GM21381 (cell line): ENCODE results near the gene GPR78.

ENCODE experiments used
- ATAC-seq: cut with Tn5 transposase; IDR thresholded peaks from one replicate; pipeline ENCODE4 v1.9.1; 2021; ENCODE audit warnings: mild to moderate bottlenecking, moderate library complexity; ENCODE audit not compliant: unreplicated experiment

GPR78 gene

DNA sequence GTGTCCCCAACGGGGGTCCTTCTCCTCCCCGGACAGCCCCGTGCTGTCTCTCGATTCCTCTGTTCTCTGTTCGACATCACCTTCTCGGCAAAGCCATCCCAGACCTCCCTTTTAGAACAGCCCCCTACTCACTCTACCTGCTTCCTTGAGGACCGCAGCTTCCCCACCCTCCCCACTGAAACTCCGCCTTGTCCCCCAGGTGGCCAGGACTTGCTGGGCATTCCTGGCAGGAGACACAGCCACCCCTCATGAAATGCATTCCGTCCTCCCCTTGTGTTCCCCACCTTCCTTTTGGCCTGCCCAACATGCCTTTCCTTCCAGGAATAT is 34.8 kb upstream of the GPR78 start:
- ATAC-seq, result no peak

DNA sequence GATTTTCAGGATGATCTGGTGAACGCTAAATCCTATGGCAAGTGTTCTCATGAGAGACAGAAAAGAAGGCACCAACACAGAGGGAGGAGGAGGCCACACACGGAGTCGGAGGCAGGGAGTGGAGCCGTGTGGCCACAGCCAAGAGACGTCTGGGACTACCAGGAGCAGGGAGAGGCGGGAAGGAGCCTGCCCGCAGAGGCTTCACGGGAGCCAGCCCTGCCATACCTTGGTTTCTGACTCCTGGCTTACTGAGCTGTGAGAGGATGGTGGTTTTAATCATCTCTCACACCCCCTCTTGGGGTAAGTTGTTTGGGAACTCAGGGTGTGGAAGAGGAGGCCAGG is 33.5 kb upstream of the GPR78 start:
- no peak for ATAC-seq

DNA sequence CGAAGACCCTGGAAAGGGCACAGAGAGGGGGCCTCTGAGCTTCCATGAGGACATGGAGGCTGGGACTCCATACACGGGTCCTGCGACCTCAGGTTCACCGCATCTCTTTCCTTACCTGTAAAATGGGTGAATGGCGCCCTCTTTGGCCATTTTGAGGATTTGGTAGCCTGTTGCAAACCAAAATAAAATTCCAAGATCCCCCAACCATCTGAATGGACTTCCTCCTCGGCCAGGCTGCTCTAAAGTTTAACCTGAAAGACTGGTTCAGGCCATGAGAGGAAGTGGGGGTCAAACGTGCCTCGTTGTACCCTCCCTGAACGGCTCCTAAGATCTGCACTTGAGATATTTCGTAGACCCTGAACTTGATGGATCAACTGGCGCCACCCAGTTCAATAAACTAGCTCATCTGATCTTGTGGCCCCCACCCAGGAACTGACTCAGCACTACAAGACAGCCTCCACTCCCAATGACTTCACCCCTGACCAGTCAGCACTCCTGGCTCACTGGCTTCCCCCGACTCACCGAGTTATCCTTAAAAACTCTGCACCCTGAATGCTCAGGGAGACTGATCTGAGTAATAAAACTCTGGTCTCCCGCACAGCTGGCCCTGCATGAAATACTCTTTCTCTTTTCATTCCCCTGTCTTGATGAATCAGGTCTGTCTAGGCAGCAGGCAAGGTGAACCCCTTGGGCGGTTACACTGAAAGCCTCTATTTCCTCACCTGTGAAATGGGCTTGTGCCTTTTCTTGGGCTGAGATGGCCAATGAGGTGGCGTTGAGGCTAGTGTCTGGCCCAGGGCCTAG is 32.9 kb upstream of the GPR78 start:
- no peak for ATAC-seq

DNA sequence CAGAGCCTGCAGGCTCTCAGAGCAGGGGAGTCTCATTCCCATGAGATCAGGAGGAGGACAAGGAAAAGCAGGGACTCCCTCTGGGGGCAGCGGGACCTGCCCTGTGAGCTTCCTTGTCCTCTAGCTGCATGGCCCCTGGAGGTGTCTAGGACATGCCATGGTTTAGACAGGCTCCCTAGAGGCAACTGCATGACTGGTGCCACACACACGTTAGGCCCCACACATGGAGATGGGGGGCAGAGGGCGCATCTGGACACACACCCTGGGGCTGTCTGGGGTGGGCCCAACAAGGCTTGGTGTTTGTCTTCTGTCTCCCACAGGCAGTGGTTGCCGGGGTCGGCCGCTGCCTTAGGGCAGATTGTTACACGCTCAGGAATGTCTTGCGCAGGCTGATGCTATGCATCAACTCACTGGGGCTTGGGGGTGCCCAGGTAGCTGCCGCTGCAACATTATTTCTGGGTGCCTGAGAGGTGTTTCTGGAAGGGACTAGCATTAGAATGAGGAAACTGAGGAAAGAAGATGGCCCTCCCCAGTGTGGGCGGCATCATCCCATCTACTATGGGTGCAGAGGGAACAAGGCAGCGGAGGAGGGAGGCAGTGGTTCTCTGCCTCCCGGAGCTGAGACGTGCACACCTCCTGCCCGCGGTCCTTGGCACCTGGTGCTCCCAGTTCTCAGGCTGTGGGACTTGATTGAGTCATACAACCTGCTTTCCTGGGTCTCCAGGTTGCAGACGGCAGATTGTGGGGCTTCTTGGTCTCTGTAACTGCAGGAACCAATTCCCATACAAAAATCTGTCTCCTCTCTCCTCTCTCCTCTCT is 32.1 kb upstream of the GPR78 start:
- ATAC-seq, result no peak

DNA sequence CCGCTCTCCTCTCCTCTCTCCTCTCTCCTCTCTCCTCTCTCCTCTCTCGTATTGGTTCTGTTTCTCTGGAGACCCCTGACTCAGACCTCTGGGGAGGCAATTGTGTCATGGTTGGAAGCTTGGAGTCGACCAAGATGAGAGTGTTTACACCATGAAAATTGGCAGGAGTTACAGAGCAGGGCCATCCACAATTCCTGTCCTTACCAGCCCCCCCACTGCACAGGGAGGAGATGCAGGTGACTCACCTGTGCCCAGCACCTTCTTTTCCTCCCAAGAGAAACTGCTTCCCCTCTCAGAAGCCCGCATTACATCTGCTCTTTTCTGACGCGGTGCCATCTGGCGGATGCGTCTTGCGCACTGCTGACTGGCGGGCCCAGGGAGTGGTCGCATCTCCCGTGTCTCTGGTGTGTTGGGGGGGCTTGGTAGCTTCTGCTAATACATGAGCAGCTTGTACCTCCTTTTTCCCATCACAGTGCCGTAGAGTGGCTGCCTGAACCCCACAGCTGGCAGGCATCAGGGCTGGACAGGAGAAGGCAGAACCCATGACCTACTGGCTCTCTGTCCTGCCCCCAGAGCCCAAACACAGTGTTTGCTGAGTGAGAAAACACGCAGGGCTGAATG is 31.4 kb upstream of the GPR78 start:
- no peak for ATAC-seq

DNA sequence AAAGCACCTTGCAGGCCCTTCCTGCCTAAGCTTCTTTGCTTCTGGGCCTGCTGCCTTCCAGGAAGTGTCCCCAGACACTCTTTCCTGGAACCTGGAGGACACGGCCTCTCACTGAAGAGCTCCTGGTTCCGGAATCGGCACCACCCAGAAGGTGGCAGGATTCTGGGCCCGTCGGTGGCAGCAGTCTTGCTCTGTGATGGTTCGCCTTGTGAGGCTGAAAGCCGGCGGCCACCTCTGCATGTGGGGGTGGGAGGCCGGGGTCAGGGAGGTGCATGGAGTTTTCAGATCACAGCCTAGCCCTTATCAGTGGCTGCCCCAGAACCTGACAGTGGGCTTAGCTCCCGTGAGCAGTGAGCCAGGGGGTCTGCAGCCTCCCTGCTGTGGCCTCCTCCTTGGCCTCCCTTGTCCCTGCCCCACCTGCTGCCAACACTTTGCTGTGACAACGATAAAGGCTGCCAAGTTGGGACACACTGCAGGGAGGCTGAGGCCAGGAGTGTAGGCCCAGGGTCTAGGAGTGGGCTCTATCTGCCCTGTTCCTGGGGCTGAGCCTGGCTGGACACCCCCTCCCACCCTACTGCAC is 30.8 kb upstream of the GPR78 start:
- no peak for ATAC-seq

DNA sequence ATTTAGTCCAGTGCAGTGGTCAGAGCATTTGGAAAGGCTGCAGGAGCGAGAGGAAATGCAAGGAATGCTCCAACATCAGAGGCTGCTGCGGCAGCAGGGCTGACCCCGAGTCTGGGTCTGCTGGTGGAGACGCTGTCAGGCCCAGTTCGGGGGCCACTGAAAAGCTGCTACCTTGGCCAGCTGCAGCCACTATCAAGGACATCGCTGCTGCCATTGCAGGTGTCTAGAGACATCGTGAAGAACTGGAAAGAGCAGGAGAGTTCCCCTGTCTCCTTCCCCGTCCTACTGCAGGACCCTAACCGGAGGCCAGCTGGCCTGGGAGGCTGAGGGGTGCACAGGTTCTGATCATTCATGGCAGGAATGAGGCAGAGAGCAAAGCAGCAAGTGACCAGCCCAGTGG is 29.5 kb upstream of the GPR78 start:
- no peak for ATAC-seq

DNA sequence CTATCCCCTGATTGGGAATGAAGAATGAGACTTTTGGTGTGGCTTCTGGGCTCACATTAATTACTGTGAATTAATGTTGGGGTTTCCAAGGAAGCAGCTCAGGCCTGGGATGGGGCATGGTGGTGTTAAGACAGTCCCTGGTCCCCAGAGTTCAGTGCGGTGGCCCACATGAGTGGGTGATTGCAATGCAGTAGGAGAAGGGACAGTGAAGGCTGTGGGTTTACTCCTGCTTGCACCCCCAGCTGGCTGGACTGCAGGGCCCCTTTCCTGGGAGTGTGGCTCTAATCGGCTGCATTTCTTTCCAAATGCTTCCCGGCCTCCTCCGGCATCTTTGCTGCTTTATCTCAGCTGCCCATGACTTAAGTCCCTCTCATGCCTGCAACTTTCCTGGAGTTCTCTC is 28.2 kb upstream of the GPR78 start:
- no peak for ATAC-seq

DNA sequence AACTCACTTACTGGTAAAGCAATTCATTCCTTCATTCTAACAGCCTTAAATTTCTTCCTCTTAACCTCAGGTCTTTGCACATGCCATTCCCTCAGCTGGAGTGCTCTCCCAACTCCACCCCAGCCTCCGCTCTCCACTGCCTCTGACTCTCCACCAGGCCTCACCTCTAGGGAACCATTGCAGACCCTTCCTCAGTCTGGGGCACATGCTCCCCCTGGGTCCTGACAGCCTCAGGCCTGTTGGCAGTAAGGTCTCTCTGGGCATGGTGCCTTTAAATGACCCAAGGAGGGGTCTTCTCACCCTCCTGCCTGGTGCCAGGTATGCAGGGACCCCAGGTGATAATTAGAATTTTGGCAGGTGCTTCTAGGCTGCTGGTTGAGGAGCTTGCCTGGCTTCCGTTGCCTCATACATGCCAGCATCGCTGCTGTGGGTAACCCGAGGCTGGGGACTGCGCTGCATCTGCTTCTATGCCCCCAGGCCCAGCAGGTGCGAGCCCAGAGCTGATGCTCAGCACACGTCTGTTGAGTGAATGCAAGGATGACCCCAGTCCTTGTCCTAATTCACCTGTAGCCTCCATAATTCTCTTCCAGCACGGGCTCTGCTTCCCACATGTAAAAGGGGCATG is 27.5 kb upstream of the GPR78 start:
- ATAC-seq, result no peak

DNA sequence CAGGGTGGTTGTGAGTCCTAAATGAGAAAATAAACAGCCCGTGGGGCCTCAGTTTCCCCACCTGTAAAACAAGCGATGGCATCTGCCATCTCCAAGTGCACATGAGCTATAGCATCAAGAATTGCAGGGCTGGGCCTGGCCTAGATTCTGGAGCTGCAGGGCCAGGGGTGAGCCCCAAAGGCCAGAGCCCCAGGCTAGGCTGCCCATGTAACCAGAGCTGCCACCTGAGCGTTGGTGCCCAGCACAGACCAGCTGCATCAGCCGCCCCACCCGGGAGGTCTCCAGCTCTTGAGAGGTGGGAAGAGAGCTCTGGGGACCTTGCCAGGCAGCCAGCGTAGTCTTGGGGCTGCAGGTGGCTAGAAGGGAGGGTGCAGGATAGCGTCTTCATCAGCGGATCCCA is 27.0 kb upstream of the GPR78 start:
- ATAC-seq, result no peak

DNA sequence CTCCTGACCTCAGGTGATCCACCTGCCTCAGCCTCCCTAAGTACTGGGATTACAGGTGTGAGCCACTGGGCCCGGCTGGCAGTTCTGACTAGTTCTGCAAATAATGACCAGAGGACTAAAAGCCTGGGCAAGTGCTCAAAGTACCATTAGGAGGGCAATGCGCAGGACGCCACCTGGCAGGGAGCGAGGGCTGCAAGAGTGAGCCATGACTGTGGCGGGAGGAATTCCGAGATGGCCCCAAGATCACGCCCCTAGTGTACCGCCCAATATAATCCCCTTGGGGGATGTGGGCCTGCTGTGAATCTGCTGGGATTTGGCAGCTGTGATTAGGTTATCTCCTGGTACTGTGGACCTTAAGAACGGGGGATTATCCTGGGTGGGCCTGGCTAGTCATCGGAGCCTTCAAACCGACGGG is 26.2 kb upstream of the GPR78 start:
- no peak for ATAC-seq

DNA sequence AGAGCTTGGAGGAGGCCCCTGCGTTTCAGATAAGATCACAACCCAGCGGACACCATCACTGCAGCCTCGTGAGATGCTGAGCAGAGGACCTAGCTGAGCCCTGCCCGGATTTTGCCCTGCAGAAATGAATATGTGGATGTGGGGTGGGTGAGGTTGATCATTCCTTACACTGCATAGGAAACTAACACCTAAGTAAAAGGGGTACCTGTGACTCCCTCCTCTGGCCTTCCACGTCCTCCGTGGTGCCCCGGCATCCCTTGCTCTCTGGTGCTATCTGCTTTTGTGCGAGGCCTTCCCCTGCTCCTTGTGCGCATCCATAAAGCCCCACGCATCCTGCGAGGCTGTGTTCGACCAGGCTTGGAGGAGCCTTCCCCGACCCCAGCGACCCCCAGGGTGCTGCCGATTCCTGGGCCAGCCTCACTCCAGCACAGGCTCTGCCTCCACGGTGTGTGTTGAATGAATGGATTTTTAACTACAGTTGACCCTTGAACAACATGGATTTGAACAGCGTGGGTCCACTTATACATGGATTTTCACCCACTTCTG is 25.6 kb upstream of the GPR78 start:
- ATAC-seq, result no peak

DNA sequence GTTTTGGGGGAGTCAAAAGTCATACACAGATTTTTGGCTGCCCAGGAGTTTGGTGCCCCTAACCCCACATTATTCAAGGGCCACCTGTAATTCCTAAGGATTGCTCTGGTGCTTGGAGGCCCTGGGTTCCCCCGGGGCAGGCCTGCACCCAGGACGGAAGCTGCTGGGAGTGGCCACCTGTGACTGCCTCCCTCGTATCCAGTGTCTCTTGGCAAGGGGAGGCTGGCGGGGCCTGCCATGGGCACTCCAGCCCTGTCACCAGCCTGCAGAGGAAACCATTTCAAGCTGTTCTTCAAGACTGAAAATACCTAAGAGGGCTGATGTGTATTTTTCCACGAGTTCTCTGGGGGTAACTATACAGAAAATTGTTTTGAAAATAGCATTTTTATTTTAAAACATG is 24.5 kb upstream of the GPR78 start:
- ATAC-seq, result no peak

DNA sequence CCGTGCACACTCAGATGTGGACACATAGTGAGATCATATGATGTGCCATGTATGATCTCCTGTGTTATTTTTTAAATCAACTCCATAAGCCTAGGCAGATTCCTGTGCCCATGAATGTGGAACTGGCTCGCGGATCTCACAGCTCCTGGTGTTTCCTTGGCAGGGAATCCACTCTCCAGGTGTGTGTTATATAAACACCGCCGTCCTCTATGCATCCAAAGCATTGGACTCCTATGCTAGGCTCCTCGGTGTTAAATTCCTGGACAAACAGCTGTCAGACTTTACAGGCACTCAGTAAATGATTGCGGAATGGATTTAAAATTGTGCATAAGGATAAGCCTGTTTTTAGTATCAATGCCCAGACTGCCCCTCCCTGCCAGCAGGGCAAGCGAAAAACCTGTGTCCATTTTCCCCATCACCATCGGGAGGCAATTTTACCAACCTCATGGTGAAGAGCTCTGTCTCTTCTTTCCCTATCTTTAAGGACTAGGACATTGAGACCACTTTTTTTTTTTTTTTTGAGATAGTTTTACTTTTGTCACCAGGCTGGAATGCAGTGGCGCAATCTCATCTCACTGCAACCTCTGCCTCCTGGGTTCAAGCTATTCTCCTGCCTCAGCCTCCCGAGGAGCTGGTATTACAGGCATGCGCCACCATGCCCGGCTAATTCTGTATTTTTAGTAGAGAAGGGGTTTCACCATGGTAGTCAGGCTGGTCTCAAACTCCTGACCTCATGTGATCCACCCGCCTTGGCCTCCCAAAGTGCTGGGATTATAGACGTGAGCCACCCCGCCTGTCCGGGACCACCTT is 23.6 kb upstream of the GPR78 start:
- no peak for ATAC-seq

DNA sequence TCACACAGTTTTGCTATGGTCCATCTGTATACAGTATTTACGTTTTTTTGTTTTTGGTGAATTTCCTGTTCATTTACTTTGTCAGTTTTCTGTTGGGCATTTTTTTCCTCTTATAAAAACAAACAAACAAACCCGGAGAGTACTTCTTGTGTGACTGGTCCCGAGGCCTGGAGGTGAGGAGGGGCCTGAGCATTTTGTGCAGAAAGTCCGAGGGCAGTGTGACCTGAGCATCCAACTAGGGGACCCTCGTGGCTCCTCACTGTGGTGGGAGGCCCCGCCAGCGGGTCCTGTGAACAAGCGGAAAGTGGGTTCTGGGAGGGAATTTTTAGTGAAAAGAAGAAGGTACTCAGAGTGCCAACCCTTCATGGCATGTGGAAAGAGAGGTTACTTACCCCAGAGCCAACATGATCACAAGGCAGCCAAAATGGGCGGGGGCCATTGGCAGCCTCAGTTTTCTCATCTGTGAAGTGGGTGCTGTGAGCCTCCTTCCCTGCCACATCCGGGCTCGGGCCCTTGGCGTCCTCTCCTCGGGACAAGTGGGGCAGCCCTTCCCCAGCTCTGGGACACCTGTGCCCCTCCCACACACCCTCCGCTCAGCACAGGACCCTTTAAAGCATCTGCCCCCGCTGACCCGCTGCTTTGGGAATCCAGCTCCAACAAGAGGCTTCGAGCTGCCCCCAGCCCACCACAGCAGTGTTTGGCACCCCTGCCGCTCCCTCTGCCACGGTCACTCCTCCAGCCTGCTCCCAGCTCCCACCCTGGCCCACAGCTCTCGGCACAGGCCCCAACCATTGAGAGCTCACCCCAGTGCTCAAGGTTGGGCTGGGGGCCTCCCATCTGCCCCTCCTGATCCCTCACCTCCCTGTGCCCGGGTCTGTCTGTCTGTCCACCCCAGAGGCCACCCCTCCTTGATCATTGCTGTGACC is 22.8 kb upstream of the GPR78 start:
- ATAC-seq, result no peak

DNA sequence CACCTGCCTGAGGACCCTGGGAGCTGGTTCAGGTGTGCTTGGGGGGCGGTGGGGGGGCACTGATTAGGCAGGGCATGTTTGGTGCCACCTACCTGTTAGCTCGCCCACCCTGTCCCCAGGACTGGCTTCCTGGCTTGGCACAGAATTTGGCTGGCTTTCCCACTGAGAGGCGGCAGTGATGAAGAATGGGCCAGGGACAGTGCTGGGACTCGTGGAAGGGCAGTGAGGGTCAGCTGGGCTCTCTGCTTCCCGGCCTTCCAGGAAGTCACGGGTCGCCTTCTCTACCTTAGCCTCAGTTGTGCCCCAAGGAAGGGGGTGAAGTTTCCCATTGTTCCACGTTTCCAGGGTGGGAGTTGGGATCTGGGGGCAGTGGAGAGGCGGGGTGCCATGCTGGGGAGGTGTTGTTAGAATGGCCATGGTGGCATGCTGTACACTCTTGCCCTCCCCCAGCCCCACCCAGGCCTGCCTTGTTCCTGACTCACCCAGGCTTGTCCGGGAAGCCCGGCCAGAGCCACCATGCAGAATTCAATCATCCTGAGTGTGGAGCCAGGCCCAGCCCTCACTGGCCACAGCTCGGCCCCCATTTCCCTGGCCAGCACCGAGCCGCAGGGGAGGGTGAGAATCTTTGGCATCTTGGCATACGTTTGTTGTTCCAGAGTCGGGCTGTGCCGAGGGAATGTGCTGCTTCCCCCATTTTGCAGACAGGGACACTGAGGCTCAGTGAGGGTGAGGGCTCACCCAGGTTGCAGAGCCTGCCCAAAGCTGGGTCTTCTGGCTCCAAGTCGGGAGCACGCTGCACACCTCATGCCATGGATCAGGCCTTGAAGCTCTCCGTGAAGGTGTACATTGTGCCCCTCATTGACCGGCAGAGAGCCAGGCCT is 21.9 kb upstream of the GPR78 start:
- no peak for ATAC-seq

DNA sequence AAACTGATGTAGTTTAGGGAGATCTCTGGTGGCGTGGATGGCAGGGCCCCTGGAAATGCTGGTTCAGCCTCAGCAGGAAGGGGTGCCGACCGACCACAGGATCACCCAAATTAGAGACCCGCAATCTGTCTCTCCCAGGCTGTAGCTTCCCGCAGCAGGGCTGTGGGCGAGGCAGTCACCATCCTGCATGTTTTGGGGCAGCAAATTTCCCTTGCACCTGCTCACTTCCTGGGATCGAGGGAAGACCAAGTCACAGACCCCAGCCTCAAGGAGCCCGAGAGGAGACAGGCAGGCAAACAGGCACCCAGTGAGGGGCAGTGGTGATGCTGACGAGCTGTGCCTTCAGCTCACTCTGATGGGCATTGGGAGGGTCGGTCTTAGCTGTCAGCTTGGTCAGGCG is 21.2 kb upstream of the GPR78 start:
- no peak for ATAC-seq
